K562 (cell line): ENCODE results near the gene MXRA7. TPM values are rescaled to one million over a fixed set of nuclear protein-coding genes. Genes with fewer than 3 reads are reported as not detected.

Experiments used
- HDAC8 ChIP-seq: fragments of 450-650 bp; IDR thresholded peaks from 2 replicates; pipeline ENCODE4 v1.6.1; 2016; ENCODE audit warnings: mild to moderate bottlenecking, missing genetic modification characterization, moderate library complexity, missing compliant biosample characterization
- PYGO2 ChIP-seq: fragments of 450-650 bp; IDR thresholded peaks from 2 replicates; pipeline ENCODE4 v1.6.1; 2016; ENCODE audit warnings: mild to moderate bottlenecking, missing genetic modification characterization, moderate library complexity, missing compliant biosample characterization
- REST ChIP-seq, 2 experiments: fragments of 450-650 bp; formaldehyde crosslinking in 1 of 2; IDR thresholded peaks; 2 replicates each; pipeline versions ENCODE4 v1.4.0 to v1.6.1; 2014 to 2020; ENCODE audit warnings: mild to moderate bottlenecking in 2 of 2, borderline replicate concordance in 1 of 2, low read depth in 1 of 2
- ZBTB33 ChIP-seq: sonication (generic); formaldehyde crosslinking; IDR thresholded peaks from 2 replicates; pipeline ENCODE4 v1.8.1; 2023; ENCODE audit warnings: mild to moderate bottlenecking, missing genetic modification reagents
- ZC3H4 ChIP-seq: sonication (generic); formaldehyde crosslinking; IDR thresholded peaks from 2 replicates; pipeline ENCODE4 v1.9.0; 2021; ENCODE audit warnings: missing genetic modification reagents, borderline replicate concordance
- ZKSCAN1 ChIP-seq: fragments of 150-350 bp; IDR thresholded peaks from 2 replicates; pipeline ENCODE4 v1.6.1; 2016; ENCODE audit warnings: low read depth, low read length
- ZKSCAN3 ChIP-seq: fragments of 250-450 bp; sonication (Bioruptor Pico); IDR thresholded peaks from 2 replicates; pipeline ENCODE4 v1.4.0; 2020
- ZNF184 ChIP-seq: sonication (generic); formaldehyde crosslinking; IDR thresholded peaks from 2 replicates; pipeline ENCODE4 v1.5.0; 2020; ENCODE audit warnings: missing genetic modification reagents
- ZNF592 ChIP-seq: fragments of 450-650 bp; IDR thresholded peaks from 2 replicates; pipeline ENCODE4 v1.6.1; 2017; ENCODE audit warnings: antibody characterized with exemption, mild to moderate bottlenecking
- polyA plus RNA-seq, 8 experiments: library from polyadenylated mRNA; depleted of rRNA in 4 of 8; stranded (reverse) in 5 of 8; unstranded in 3 of 8; fragments of >200 nt; fragmentation: Nextera tagmentation in 2 of 8; fragmentation: Illumina TruSeq in 1 of 8; extraction: Ambion mirVana in 2 of 8; extraction: Trizol in 1 of 8; gene quantifications; 2 replicates each; pipeline versions ENCODE4 v1.2.1 to v1.2.3, GENCODE V29; 2011 to 2014; ENCODE audit warnings: inconsistent platforms in 1 of 8, missing spikeins in 1 of 8
- total RNA-seq, 7 experiments: library from RNA; depleted of rRNA in 6 of 7; stranded (reverse); fragments of >200 nt in 6 of 7; fragmentation: Illumina TruSeq in 2 of 7; extraction: Trizol in 2 of 7; gene quantifications; 2 replicates each; pipeline versions ENCODE4 v1.2.1 to v1.2.3, GENCODE V29; 2011 to 2021; ENCODE audit warnings: low replicate concordance in 1 of 7
- TF ChIP-seq, protein P1 (sequence below): fragments of 250-450 bp; sonication (Bioruptor Pico); IDR thresholded peaks from 2 replicates; pipeline ENCODE4 v1.4.0; 2020

Gene MXRA7
- total and polyA plus RNA-seq, 9 of the 15 experiments (the other 6 are each of a cell fraction or from before 2014, with no cell fraction given) = 2.6 to 38.4 (median 14.3) TPM

GRCh38 chr17:76726231-76726775 is 15.5 kb upstream of the MXRA7 start, which contains the start of gene JMJD6 (continued):
- TF ChIP-seq REST (IDR thresholded peaks at IDR 0.05; ENCODE audit: borderline replicate concordance) (no peak), REST (CRISPR knock-in tag; IDR thresholded peaks at IDR 0.05; ENCODE audit: low read depth) (0 out of 2 replicates have a peak, but pooled peaks have one; percentile 21), PYGO2 (tag) (no peak), ZKSCAN1 (no peak), ZC3H4 (CRISPR knock-in tag) (0 out of 2 replicates have a peak, but pooled peaks have one; percentile 12), ZNF592 (no peak), ZNF184 (CRISPR knock-in tag) (no peak), HDAC8 (0 out of 2 replicates have a peak, but pooled peaks have one; percentile 40), ZBTB33 (no peak), ZKSCAN3 (CRISPR knock-in tag) (no peak)
- TF ChIP-seq, protein P1, sequence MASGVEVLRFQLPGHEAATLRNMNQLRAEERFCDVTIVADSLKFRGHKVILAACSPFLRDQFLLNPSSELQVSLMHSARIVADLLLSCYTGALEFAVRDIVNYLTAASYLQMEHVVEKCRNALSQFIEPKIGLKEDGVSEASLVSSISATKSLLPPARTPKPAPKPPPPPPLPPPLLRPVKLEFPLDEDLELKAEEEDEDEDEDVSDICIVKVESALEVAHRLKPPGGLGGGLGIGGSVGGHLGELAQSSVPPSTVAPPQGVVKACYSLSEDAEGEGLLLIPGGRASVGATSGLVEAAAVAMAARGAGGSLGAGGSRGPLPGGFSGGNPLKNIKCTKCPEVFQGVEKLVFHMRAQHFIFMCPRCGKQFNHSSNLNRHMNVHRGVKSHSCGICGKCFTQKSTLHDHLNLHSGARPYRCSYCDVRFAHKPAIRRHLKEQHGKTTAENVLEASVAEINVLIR = peak; percentile 94
